ENCODE measurements around the gene CAB39L. TPM values are rescaled to one million over a fixed set of nuclear protein-coding genes. Genes with fewer than 3 reads are reported as not detected.
A peak's percentile ranks its signal among the peaks of the same experiment; 100 is the strongest.
"Not testable (repeated sequence)": the region's sequence is repeated elsewhere in the genome, so short reads cannot be mapped to it uniquely, and the experiment has no call there.

The CAB39L gene
- total RNA-seq, 1 experiment from 2014 or later: 3.1 TPM

DNA sequence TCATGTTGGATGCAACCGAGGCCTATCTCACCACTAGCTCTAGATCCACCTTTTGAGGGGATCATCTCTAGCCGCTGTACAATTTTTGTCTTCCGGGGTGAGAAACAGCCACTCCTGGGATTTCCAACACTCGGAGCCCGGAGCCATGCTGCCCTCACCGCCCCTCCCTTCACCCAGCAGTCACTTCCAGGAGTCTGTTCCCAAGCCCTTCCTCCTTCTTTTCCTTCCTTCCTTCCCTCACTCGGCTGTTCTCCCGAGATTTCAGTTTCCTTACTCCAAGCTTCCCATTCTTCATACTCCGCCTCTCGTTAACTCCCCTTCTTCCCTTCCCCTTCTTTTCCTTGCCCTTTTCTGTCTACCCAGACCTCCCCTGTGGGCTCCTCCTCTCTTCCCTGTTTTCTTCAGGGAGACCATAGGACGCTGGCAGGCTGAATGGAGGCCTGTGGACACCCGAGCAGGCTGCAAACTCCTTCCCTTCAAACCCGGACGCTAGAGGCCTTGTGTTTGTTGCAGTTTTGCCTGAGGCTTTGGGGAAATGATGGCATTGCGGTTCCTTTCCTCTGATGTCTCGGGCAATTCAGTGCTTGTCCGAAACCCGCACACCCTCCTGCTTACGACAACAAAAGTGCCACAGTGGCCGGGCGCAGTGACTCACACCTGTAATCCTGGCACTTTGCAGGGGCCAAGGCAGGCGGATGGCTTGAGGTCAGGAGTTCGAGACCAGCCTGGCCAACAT lies 96.0 kb downstream of the CAB39L start:
- DNase-seq (ENCODE audit: low read depth): no peak

DNA sequence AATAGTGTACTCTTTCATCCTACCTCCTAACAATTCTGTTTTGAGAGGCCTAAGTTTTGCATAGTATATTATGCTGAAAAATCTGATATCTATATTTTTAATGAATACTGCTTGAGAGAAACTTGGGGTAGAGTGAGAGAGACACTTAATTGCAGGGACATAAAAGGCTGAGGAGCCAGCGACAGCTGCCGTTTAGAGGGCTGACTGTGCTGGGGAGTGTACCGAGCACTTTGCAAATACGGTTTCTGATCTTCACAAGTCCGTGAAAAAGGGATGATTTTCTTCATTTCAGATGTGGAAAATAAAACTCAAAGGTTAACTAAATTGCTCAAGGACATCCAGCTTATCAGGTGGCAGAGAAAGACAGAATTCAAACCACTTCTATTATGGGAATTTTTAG lies 97.4 kb downstream of the CAB39L start:
- no peak for DNase-seq (ENCODE audit: low read depth)

DNA sequence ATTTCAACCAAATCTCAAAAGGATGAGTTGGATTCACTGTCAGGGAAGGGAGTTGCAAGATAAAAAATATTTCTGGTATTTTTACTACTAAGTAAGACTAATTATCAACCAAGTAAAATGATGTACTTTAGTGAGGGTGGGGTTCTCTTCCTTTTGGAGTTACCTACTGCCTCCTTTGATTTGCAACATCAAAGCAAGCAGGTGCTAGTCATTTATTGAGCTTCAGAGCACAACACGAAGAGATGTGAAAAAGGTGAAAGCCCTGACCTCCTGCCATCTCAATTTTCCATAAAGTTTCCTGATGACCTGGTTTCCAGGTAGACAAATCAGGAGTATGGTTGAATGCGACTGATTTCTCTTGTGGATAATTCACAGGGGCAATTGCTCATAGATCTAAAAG lies 100.1 kb downstream of the CAB39L start:
- no peak for DNase-seq (ENCODE audit: low read depth)

DNA sequence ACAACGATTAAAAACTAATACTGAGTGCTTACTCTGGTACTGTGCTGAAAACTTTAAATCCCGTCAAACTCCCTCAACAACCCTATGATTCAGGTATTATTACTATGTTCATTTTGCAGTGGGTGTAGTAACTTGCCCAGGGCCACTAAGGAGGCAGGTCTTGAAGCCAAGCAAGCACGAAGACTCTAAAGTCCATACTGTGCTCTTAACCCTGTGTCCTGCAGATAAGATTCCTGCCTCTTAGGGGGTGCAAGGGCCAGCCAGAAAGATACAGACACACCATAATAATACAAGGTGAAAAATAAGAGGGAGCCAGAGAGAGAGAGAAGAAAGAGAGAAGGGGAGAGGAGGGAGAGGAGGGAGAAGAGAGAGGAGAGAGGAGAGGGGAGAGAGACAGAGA lies 100.6 kb downstream of the CAB39L start:
- DNase-seq (ENCODE audit: low read depth): no peak

DNA sequence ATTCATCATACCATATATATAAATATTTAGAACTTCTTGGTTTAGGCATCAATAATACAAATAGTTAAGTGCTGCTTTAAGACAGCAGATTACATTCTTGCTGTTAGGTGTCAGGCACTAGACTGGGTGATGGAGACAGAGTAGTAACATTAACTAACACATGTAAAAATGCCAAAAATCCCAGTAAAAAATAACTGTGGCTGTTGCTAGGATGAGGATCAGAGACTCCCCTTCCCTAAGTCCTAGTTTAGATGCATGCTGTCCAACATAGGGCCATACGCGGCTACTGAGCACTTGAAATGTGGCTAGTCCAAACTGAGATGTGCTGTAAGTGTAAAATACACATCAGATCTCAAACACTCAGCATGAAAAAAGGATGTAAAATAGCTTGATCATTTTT lies 101.4 kb downstream of the CAB39L start:
- no peak for DNase-seq (ENCODE audit: low read depth)

DNA sequence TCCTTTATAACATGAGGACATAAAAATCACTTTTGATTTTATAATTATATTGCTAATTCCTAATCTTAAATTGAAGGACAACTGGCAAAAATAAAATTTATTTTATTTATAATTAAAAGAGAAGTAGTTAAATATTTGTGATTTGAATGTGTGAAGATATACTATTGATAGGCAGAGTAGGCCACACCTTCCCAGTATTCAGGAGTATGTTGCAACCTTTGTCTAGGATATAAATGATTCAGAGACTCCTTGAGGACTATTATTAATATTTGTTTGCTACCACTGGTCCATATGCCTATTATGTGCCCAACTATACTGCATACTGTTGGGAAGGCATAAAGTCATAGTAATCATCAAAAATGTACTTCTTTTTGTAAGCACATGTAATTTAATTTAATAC lies 101.9 kb downstream of the CAB39L start:
- DNase-seq (ENCODE audit: low read depth): no peak

DNA sequence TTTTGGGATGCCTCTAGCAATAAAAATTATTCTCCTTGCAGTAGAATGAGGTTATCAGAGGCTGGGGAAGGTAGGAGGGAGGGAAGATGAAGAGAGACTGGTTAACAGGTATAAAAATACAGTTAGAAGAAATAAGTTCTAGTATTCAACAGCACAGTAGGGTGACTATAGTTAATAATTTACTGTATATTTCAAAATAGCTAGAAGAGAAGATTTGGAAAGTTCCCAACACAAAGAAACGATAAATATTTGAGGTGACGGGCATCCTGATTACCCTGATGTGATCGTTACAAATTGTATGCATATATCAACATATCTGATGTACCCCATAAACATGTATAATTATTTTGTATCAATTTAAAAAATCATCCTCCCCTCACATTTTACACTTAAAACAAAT lies 102.3 kb downstream of the CAB39L start:
- no peak for DNase-seq (ENCODE audit: low read depth)

DNA sequence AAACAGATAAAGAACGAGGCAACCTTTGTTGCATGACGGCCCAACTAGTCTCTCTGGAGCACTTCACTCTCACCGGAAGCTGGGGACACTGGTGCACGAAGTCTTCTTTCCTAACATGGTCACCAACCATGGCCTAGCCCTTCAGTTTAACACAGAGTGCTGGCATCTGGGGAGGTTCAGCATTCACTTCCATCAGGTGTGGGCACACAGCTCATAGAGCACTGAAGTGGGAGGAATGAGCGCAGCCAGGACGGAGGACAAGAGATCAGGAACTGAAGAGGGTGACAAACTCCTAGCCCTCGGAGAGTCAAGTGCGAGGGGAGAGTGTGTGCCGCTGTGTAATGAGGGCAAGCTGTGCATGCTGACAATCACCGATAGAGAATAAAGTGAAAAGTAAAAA lies 103.7 kb downstream of the CAB39L start:
- no peak for DNase-seq (ENCODE audit: low read depth)

DNA sequence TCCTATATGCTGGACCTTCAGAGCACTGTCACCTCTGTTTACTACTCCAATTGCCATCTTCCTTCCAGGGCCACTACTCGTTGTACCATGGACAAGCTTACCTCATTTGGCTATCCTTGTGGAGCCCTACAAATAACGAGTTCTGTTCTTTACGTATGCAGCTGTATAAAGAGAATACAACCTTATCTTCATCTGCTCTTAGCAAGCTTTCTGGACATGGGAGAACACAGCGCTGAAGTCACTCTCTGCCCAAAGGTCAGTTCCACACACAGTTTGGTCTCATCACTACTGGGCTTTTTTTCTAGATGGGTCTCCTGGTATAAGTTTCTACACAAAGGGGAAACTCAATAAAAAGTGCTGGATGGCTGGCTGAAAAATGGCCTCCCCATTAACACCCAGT lies 107.2 kb downstream of the CAB39L start:
- no peak for DNase-seq (ENCODE audit: low read depth)

DNA sequence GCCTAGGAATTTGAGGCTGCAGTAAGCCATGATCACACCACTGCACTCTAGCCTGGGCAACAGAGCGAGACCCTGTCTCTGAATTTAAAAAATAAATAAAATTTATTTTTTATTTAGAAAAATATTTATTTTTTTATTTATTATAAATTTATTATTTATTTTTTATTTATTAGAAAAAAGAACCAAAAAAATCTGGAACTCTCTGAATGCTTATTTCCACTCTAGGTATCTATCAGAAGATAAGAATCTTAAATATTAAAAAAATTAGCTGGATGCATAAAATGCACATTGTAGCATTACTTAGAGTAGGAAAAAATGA lies 113.4 kb downstream of the CAB39L start:
- no peak for DNase-seq (ENCODE audit: low read depth)

DNA sequence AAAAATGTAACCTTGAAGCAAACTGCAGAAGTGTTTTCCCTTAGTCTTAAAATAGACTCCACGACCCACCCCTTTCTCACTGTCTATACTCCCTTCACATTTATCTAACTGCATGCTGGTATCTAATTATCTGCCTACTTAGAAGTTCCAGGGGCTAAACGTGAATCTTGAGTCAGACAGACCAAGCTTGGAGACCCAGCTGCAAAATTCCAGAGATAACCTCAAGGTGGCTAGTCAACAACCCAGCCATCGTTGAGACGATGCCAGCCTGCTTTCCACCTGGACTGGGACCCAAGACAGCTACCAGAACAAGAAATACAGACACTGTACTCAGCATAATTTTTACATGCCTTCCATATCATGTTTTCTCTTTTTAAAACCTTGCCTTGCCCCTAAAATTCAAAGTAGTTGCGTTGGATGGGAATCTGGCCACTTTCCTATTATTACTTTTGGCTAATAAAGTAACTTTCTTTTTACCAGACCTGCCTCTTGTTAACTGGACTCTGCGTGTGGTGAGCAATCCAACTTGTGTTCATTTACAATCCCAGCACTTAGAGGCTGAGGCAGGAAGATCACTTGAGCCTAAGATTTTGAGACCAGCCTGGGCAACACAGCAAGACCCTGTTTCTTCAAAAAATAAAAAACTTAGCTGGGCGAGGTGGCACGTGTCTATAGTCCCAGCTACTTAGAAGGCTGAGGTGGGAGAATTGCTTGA lies 113.9 kb downstream of the CAB39L start:
- no peak for DNase-seq (ENCODE audit: low read depth)

DNA sequence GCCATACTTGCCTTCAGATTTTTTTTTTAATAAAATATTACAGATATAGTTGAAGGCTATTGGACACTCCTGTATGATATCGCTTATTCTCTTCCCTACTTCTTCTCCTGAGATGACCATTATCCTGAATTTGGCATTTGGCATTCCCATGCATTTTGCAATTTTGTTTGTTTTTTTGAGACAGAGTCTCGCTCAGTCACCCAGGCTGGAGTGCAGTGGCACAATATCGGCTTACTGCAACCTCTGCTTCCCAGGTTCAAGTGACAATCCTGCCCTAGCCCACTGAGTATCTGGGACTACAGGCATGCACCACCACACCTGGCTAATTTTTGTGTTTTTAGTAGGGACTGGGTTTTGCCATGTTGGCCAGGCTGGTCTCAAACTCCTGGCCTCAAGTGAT lies 116.7 kb downstream of the CAB39L start:
- DNase-seq (ENCODE audit: low read depth): not testable (repeated sequence)

DNA sequence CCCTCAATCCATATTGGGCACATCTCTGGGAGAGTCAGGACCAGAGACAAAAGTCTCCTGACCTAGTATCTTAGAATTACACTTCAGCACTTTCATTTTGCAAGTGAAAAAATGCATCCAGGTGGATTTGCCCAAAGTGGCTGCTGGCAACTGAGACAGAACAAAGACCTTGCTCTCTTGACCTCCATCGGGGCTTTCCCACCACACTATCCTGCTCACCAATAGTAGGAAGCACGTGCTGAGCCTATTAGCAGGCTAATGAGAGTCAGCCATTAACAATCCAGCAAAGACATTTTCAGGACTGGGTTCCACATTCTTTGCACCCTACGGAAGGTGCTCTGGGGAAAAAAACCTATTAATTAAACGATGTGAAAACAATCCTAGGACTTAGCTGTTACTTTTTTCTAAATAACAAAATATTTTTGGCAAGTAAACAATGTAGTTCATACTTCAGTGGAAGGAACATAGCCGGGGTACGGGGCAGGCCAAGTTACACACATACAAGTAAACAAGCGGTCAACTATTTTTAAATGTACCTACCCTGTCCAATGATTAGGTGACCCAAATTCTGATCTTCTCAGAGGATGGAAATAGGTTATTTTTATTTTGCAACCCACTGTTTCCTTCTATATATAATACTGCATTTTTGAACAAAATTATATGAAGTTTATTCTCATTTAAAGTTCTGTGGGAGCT lies 117.5 kb downstream of the CAB39L start:
- no peak for DNase-seq (ENCODE audit: low read depth)

DNA sequence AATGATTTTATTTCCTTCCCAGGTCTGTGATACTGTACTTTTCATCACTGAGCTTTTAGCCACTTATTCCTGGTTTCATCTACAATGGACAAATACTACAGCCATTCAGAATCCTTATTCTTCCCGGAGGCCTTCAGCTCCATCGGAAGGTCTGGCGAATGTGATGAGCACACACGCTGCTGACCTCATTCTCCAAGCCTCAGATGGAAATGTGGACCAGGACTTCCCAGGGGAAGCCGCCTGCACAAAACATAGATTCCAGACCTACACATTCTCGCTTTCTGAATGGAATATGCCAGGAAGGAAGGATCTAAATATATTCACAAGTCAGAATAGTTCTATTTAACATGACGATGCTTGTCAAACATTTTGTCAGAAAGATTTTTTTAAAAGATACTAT lies 120.5 kb downstream of the CAB39L start:
- DNase-seq (ENCODE audit: low read depth): no peak

DNA sequence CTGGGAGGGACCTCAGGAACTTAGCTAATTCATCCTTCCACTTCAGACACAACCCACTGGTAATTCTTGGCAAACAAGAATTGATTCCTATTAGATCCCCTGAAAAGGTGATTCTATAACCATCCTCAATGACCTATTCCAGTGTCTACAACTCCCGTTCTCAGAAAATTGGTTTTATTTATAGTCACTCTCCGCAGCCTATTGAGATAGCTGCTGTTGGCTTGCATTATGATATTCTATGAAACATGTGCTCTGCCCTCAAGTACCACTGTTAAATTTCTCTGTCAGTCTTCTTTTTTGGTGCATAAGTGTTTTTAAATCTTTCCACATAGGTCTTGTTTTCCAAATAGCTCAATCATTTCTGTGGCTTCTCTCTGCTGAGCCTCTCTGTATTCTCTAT lies 121.2 kb downstream of the CAB39L start:
- DNase-seq (ENCODE audit: low read depth): no peak

DNA sequence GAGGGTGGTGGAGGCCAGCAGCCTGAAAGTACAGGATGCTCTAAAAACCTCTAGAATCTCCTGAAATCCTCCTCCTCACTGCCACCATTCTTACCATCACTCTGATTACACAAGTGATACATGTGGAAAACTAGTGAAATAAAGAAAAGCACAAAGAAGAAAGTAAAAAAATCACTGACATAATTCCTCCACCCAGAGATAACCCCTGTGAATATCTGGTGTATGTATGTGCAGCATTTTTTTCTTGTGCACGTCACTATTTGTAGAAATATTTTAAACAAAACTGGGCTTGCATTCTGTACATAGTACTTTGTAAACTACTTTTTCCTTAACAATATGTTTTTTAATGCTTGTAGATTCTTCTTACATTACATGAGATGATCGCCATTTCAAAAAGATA lies 122.9 kb downstream of the CAB39L start:
- DNase-seq (ENCODE audit: low read depth): no peak

DNA sequence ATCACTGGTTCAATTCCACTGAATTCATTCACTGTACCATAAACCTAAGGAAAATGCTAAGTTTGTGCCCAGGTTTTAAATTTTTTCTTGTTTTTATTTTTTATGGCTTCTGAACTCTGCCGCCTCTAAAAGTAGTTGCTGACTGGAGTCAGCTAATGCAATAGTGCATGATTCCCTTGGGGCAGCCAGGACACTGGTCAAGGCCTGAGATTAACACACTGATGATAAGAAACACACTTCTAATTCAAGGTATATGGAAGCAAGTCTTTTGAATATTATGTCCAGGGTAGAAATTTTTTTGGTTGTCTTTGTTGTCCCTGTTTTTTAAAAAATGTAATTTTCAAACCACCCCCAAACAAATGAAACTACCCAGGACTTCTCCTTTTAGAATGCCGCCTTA lies 123.9 kb downstream of the CAB39L start:
- DNase-seq (ENCODE audit: low read depth): no peak

DNA sequence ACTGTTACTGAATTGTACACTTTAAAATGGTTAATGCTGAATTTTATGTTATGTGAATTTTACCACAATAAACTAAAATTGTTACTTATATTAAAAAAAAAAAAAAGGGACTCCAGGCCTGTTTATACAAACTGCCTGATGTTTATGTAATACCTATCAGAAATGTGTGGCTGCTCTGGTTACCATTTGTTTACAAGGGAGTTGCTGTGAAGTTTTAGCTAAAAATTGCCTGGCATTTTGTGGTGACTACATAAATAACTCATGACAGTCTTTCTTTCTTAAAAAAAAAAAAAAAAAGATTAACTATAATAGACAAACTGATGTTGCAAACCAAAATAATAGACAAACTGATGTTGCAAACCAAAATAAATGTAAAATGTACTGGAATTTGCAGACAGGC lies 124.3 kb downstream of the CAB39L start:
- peak; percentile 66 for DNase-seq (ENCODE audit: low read depth)

DNA sequence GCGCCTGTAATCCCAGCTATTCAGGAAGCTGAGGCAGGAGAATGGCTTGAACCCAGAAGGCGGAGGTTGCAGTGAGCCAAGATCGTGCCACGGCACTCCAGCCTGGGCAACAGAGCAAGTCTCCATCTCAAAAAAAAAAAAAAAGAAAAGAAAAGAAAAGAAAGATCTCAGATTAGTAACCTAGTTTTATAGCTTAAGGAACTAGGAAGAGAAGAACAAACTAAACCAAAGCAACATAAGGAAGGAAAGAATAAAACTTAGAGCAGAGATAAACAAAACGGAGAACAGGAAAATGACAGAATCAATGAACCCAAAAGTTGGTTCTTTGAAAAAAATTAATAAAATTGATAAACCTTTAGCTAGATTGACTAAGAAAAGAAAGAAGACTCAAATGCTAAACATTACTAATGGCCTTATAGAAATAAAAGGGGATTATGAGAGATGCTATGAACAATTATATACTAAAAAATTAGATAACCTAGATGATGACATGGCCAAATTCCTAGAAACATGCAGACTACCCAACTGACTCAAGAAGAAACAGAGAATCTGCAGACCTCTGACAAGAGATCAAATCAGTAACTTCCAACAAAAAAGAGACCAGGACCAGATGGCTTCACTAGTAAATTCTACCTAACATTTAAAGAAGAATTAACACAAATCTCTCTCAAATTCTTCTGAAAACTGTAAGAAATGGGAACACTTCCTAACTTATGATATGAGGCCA lies 127.9 kb downstream of the CAB39L start:
- no peak for DNase-seq (ENCODE audit: low read depth)

DNA sequence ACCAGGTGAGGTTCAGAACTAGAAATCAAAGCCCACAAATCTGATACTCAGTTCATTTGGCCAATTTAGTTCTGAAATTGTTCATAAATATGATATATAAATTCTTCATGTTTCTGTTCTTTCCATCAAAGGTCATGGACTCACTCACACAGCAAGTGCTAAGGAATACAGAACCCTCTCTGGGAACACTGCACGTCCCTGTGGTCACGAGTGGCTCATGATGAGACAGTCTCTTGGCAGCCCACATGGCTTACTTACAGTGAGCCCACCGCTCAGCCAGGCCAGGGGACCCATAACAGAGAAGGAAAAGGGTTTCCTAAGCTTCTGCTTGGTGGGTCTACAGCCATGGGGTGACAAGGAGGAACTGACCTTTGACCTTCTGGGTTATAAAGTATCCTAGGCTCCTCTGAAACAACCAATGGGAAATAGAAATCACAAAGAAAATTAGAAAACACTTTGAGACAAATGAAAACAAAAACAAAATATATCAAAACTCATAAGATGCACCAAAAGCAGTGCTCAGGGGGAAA lies 128.8 kb downstream of the CAB39L start:
- DNase-seq (ENCODE audit: low read depth): peak; percentile 46

DNA sequence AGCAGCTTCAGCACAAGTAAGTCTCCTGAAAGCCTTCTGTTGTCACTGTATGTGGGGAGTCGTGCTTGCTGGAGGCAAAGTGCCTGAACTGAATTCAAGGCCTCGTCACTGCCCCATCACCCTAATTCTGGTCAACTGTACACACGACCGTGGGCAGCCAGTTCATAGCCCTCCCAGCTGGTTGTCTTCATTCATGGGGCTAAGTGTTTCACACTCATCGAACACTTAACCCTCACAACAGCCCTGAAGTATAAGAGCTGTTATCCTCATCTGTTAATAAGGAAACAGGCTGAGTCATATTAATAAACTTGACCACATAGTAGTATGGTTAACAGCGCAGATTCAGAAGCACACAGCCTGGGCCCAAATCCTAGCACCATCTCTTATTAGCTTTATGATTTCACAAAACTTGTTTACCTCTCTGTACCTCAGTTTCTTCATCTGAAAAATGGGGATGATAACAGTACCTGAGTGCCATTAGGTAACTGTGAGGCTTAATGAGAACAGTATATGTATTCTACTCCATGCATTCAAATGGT lies 129.5 kb downstream of the CAB39L start:
- peak; percentile 71 for DNase-seq (ENCODE audit: low read depth)

DNA sequence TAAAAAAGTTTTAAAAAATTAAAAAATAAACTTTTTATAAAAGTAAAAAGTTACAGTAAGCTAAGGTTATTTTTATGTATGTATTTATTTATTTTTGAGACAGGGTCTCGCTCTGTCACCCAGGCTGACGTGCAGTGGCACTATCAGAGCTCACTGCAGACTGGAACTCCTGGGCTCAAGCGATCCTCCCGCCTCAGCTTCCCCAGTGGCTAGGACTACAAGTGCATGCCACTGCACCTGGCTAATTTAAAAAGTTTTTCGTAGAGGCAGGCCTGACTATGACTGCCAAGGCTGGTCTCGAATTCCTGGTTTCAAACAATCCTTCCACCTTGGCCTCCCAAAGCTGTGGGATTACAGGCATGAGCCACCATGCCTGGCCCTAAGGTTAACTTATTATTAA lies 132.0 kb downstream of the CAB39L start:
- DNase-seq (ENCODE audit: low read depth): no peak
